NCI-H2107 (cell line): ENCODE results near the gene TNIK.

Source experiments
- DNase-seq: peaks from one replicate; lab custom pipeline; 2025; lab: John Stamatoyannopoulos, UW

Gene TNIK

DNA sequence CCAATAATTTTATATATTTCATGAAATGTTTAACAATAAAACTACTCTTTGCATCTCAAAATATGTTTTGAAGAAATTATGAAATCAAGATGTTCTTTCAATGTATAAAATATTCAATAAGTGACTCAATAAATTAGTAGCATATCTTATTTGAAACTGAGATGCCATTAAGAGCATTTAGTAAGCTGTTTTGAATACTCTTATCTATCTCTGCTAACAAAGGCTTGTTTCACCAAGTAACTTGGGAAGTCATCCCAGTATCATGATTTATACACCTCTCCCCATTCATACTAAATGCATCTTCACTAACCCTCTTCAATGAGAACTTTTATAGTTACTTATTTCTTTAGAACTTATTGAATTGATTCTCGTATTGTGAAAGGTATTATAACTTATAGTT, 43.1 kb downstream of the TNIK start:
- no peak for DNase-seq

DNA sequence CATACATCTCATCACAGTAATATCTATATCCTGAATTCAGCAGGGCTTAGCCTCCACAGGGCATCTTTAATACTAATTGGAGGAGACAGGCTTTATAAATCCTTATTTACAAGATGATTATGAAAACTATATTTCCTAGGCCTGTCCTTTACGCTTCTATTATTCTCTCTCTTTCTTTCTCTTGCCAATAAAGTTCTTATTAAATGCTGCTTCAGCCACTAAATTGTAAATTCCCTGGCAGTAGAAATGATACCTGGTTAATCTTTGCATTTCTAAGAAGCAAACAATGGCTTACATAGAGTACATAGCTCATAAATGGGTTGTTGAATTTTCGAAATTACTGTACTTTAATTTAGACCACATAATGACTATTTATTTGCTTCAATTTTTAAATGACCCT, 43.5 kb downstream of the TNIK start:
- DNase-seq = no peak

DNA sequence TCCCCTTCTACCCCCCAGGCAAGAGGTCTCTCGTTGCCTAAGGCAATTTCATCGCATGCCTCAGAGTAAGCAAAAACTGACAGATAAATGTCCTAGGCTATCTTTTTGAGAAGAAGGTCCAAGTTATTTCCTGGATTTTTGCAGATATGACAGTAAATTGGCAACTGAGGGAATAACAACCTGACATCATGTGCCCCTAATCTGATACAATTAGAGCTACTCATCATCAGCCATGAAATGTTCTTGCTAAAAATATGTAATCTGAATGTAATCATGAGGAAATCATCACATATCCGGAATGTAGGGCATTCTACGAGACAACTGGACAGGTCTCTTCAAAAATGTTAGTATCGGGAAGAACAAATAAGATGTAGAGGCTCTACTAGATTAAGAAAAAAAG, 44.1 kb downstream of the TNIK start:
- DNase-seq = no peak

DNA sequence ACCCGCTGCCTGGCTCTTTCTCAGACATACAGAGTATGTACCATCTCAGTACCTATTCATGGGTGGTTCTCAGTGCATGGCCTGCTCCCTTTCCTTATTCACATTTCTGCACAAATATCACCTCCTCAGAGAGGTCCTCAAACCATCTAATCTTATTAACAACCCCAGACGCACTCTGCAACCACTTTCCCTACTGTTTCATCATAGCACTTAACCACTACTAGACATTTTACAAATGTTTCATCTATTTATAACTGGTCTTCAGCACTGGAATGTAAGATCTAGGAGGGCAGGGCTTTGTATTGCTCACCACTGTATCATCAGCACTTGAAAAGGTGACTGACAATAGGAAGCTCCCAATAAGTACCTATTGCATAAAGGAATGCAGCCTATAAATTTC, 45.1 kb downstream of the TNIK start:
- DNase-seq = no peak

DNA sequence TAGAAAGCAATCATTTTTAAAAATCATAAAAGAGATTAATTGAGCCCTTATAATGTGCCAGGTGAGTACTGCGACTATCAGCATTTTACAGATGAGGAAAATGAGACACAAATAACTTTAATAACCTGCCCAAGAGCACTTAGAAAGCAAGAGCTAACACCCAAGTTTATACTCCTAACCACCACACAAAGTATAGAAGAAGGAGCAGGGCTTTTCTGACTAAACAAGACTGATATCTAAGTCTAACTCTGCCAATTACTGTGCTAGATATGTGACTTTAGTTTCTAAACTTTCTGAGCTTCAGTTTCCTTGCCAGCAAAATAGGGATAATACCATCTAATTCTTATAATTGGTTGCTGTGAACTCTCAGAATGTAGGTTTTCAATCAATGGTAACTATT, 47.7 kb downstream of the TNIK start:
- DNase-seq = no peak

DNA sequence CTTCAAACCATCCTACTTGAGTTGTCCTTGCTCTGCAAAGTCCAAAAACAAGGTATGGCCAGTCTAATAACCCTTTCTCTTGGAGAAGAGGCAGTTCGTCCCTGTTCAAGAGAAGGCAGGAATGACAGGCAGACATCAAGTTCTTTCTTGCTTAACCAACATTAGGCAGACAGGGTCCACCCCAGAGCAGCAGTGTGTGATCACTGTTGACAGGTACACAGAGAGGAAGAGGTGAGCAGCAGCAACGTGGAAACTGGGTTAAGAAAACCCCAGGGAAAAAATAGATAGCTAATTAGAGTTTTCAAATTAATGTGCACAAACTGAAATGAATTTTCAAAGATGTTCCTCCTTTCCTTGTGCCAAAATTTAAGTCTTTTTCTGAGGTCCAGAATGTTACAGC, 48.2 kb downstream of the TNIK start:
- no peak for DNase-seq

DNA sequence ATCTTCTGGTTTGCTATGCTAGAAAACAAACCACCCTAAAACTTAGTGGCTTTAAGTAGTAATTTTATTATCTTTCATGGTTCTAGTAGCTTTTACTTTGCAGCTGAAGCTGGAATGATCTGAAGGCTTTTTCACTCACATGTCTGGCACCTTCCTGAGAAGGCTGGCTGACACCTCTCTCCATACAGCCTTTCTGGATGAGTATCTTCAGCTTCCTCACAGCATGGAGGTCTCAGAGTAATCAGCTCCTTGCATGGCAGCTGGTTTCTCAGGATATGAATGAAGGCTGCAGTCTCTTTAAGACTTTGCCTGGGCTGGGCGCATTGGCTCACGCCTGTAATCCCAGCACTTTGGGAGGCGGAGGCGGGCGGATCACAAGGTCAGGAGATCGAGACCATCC, 50.0 kb downstream of the TNIK start:
- DNase-seq = no peak

DNA sequence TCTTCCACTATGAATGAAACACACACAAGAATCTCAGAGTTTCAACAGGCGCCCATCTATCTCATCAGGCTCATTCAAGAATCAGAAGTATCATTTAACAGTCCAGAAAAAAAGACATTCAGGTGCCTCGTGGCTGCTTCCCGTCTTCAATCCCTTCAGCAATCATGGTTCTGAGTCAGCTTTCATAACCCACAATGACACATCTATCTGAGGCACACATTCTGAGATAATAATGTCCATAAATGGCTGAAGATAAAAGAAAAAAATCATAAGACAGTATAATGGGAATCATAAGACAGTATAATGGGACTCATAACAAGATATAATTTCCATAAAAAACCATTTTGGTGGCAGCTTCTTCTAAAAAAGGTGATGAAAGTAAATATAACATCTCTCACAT, 52.4 kb downstream of the TNIK start:
- no peak for DNase-seq

DNA sequence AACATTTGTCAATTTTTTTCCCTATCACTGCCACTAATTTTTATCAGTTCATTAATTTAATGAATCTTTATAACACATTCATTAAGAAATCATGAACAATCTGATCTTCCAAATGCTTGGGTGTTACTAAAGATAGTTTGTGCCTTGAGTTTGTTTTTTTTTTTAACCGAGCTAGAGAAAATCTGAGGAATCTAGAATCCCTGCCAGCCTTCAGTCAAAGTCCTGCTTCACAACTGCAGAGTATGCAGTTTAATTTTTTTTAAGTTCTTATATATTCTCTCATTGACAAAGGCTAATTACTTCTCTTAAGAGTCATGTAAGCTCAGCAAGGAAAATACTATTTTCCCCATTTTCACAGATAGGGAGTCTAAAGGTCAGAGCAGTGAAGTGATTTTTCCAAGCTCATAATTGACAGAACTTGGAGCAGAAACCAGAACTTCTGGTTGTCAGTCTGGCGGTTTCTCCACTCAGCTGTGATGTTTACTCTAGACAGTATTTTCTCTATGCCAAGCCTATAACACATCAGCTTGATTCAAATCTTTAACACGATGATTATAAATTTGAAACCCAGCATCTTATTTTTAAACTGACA, 55.7 kb downstream of the TNIK start:
- DNase-seq = no peak

DNA sequence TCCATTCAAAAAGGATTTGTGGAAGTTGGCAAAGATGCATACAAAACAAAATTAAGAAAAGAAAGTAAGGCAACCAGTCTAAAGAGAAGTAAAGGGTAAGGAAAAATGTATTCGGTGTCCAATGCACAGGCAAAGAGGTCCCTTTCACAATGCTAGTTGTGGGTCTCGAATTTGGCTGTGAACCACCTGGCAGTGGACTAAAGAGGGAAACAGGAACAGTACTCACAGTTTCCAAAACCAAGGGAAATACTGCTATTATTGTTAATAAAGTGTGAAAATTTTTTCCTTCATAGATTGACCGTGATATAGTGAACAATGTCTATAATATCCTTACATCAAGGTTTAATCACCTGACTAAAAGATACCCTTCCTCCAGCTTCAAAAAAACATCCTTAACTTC, 57.9 kb downstream of the TNIK start:
- DNase-seq = no peak

DNA sequence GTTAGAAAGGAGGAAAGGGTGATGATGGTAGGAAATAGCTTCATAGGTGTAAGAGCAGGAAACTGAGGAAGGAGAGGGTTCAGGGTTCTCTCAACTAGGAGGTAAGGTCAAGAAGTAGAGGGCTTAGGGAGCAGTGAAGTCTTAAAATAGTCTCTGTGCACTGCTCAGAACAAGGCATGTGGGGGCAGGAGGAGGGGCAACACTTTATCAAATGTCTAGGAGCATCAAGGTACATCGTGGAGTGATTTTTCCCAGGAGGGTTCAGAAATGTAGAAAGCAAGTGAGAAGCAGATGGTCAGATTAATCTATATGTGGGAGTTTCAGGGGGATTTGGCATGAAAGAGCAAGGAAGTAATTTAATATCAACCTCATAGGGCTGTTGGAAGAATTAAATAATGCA, 58.8 kb downstream of the TNIK start:
- DNase-seq = no peak

DNA sequence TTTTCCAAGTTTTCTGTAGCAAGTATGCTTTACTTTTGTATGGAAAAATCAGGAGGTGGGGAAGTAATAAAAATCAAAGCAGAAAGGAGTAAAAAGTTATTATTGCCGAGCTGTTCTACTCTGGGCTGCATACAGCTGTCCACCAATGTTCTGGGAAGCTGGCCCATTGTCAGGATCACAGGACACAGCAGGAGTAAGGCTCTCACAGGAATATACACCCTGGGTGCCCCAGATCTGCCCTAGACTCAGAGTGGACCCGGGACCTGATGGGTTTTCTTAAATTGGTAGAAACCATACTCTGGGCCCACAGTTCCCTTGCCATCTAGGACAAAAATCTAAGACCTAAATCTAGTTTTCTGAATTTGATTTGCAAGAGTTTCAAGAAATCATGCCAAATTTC, 60.4 kb downstream of the TNIK start:
- no peak for DNase-seq

DNA sequence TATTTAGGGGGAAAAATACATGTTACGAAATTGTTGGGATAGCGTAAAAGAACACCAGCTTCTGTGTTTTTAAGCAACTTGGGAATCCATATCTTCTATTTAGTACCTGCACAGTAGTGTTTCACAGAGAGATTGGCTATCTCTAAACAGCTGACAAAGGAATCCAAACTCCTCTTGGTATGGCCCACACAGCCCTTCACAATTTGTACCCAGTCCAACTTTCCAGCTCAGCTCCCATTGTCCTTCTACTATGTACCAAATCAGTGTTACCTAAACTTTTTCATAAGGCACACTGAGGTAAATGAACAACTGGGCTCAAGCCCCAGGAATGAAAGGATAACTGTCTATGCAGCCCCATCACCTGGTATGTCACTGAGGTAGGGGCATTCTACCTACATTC, 61.9 kb downstream of the TNIK start:
- no peak for DNase-seq

DNA sequence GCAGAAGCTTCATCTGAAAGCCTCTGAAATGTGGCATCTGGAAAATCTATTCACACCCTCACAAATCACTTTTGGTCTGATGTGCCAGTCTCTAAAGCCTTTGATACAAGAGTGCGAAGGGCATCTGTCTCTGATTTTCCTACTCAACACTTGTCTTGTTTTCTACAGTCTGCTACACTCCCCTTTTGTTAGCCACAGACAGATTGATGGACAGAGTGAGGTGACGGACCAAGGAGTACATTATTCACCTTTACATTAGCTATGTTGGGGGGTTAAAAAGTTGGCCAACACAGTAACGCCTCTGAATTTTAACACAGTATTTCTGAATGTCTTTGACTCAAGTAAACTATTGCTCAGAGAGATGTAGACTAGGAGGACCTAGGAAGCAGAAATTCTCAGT, 63.1 kb downstream of the TNIK start:
- no peak for DNase-seq

DNA sequence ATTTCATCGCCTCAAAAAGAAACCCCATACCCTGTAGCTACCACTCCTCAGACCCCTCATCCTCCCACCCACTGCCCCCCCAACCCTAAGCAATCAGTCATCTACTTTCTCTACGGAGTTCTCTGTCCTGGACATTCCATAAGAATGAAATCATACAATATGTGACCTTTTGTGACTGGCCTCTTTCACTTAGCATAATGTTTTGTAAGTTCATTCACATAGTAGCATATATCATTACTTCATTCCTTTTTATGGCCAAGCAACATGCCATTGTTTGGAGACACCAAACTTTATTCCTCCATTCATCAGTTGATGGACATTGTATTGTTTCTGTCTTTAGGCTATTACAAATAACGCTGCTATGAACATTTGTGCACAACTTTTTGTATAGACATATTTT, 64.2 kb downstream of the TNIK start:
- no peak for DNase-seq

DNA sequence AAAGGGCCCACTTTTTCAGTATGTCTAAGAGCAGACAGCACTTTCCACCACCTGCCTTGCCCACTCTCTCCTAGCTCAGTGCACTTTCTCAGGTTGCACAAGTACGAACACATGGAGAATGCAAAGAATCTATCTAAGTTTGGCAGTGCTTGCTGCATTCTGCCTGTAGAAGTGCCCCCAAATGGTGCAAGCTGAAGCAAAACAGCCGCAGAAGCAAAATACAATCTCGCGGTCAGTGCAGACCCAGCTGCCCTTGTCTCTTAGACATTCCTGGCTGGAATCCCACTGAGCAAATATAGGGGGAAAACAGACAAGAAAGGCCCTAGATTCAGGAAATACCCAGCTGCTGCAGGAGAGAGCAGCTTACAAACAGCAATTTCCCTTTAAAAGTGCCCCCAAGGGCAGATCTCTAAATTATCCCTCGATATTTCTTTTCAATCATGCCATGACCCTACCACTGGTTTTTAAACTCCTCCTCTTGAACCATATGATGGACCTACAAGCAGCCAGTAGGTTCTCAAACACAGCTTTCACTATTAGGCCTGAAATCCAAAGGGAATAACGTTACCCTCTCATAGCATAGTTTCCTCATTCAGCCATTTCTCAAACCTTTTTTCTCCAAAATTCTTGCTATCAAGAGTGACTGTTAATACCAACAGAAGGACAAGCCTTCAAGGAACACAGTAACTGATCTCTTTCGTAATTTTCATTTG, 67.0 kb downstream of the TNIK start:
- no peak for DNase-seq

DNA sequence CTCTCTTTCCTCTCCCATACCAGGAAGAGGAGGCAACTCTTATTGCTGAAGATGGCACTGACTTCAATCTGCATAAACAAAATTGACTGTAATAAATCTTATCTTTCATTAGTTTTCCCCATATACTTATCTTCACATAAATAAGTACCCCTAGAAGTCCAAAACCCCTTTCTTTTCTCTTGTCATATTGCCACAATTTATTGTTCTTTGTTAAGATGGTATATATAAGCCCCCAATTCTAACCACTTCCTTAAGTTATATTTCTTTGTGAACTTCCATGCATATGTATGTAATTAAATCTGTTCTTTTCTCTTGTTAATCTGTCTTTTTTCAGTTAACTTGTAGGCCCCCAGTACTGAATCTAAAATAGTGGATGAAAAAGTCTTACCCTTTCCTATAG, 68.8 kb downstream of the TNIK start:
- no peak for DNase-seq

DNA sequence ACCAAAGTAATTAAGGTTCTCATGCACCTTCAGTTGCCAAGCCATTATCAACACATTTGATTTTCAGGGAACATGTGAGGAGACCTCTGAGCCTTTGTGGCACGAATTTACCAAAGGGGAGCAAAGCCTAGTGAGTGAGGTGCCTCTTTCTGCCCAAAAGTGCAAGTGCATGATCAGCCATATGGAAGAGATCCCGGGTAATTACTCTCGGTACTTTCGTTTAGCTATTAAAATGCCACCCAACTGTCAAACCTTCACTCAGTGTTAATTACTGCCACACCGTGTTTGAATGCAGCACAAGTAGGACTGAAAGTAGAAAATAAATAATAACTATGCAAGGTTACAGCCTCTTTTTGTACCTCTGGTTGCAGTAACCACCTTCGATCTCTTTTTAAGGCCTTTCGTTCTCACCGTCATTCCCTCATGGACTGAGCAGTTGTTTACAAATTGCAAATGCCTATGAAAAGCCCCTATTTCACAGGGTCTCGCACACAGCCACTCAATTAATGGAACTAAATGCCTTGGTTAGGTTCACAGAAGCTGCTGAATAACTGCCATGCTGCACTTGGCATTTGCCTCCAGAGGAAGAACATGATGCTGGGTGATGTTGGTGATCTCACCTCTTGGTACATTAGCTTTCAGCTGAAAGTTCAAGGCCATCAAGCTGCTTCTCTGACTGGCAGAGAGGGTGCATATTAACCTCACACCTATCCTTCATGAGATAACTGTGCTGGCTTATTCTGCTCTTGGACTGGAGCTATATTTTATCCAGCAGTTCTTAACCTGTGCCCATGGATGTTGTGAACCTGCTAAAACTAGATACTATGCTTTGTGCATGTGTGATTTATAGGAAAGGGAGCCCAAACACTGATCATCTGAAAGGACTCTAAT, 69.9 kb downstream of the TNIK start:
- DNase-seq = no peak

DNA sequence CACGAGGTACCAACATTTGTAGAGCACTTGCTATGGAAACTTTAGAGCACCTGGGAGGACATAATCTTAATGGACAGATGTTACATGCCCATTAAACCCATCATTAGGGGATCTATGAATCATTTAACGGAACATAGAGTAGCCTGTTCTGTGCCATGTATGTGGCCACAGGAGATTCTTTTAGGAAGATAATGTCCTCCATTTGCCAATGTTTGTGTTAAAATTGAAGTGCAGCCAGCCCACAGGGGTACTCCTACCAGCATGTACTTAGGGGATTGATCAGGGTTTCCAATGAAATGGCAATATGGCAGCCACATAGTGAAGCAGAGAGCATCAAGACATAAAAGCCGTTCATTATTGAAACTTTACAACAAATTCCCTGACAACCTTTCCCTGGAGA, 70.7 kb downstream of the TNIK start:
- no peak for DNase-seq

DNA sequence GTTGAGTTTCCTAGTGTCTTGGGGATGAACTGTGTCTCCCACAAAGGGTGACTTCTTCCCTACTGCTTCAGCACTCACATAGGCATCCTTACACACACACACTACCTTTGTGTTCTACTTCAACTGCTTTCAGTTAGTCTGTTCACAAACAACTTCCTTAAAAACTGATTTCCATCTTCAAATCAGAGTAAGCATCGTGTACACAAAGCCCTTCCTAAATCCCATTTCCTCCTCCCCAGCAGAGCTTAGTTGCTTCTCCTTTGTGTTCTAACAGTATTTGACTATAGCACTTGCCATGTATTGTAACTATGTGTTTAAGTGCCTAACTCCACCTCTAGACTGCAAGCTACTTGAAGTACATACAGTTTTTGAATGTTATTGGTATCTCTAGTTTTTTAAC, 71.7 kb downstream of the TNIK start:
- no peak for DNase-seq

DNA sequence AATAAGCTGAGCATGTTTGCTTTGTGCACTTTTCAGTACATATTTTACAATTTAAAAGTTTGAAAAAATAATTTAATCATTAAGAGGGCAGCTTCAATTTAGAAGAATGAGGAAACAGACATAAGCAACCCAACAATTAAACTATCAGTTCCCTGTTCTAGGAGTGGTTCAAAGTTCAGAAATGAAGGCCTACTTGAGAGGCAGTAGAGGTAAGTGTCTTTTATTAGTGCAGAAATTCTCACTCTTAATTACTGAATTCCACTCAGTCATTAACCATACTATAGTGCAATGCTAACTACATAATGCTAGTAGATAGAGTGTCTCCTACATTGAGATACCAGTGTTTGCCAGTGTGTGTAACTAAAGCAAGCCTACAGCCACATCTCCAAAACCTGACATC, 73.1 kb downstream of the TNIK start:
- no peak for DNase-seq

DNA sequence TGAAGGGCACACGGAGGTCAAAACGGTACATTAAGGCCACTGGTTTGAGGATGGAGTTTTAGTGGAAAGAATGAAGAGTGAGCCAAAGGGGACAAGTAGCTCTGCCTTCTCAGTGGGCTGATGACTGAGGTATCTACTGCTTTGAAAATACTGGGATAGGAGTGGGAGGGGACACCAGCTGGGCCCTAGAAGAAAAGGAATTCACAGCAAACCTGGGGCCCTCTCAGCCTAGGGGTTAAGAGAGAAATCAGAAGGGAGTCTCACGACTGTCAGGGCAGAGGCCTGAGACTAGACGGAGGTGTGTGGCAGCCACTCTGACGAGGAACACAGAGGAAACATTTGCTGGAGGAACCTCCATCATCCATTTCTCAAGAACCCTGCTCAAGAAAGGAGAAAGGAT, 75.1 kb downstream of the TNIK start:
- no peak for DNase-seq
